ENCODE measurements around the gene HMGXB4.

Gene HMGXB4

DNA sequence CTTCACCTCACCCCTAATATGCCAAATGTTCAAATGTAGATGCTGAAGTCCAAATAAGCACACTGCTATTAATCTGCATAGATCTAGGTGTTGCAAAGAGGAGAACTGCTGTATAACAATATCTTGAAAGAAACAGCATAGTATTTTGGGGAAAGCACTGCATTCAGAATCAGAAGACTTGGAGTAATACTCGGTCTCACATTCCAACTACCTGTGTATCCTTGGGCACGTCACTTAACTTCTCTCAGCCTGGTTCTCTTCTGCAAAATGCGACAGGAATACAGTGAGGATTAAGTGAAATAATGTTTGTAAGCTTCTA, 332 bp upstream of the HMGXB4 start:
- no peak for DNase-seq (ENCODE audit: low read depth)

DNA sequence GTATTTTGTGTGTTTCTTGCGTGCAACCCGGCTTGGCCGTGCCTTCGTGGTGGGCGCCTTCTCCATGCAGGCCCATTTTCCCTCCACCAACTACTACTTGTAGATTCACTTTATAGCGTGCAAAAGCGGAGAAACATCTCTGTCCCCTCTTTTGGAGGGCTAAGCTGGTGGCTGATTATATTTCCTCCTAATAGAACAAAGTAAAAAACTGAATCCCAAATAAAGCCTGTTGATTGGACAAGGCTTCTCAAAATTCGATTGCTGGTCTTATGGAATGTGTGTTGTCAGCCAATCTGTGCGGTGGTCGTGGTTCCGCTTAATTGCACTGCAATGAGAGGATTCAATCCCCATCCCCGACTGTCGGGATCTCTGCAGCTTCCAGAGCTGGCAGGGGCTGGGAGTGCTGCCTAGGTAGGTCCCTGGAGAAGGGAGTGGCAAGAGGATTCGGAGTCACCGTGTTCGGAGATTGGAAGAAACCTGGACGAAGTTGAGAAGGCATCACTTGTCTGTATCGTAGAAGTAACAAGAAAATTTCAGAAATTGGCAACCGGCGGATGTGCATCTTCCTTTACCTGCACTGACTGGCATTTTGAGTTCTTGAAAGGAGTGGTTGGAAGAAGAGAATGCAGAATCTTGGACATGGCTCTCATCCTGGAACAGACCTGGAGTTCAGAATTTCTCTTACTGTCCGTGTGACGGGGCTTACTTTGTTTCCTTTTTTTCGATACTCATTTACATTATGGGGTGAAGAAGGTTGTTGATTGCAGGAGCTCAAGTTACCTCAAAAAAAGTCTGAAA, 1.1 kb downstream of the HMGXB4 start:
- no peak for DNase-seq (ENCODE audit: low read depth)

DNA sequence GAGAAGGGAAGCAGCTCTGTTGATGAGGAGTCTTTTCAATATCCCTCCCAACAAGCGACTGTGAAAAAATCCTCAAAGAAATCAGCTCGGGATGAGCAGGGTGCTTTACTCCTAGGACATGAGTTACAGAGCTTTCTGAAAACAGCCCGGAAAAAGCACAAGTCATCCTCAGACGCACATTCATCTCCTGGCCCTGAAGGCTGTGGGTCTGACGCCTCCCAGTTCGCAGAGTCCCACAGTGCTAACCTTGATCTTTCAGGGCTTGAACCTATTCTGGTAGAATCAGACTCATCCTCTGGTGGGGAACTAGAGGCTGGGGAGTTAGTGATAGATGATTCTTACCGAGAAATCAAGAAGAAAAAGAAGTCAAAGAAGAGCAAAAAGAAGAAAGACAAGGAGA, 7.7 kb downstream of the HMGXB4 start:
- DNase-seq (ENCODE audit: low read depth) = no peak

DNA sequence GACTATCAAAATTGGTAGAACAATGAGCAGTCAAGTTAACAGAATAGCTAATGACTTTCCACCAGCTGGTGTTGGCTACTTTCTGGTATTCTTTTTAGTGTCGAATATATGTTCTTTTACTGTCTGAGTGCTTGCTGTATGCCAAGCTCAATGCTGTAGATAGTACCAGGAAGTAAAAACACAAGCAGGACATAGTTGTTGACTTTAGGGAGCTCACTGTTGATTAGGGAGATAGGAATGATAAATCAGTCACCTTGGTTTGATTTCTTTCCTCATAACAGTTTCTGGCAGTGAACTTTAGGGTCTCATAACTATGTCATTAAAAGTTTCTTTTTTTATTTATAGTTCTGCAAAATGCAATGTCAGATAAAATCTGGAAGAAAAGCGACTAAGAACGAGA, 9.0 kb downstream of the HMGXB4 start:
- no peak for DNase-seq (ENCODE audit: low read depth)

DNA sequence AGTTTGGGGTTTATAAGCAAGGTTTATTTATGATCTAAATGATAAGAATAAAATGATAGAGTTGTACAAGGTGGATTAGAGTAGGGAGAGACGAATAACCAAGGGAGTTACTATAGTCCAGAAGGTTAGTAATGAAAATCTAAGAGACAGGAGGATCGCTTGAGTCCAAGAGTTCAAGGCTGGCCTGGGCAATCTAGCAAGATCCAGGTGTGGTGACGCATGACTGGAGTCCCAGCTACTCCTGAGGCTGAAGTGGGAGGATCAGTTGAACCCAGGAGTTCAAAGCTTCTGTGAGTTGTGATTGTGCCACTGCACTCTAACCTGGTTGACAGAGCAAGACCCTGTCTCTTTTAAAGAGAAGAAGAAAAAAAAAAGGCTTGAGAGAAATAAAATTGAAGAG, 12.3 kb downstream of the HMGXB4 start:
- no peak for DNase-seq (ENCODE audit: low read depth)

DNA sequence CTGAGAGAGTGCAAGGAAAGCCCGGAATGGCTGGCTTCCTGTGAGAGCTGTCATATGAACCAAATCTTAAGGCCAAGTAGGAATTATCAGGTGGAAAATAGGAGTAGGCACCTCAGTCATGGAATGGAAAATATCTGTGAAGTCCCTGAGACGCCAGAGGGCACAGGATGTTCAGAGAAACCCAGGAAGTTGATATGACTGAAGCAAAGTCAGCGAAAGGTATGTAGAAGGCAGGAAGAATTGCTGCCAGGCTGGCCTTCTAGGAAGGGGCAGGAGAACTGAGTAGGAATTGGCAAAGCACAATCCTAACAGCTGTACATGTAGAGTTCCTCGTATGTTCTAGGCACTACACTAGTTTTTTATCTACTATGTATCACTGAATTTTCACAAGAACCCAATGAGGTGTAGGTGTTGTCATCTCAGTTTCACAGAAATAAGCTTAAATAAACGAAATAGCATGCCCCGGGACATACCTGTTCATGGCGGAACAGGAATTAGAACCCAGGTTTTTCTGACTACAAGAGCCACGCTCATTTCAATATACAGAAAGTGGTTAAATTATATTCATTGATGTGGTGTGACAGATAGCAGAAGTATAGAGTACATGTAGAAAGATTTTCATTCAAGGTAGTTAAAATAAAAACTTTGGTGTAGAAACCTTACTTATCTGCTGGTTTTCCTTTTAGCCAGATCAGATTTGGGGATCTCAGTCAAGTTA, 17.0 kb downstream of the HMGXB4 start:
- no peak for DNase-seq (ENCODE audit: low read depth)

DNA sequence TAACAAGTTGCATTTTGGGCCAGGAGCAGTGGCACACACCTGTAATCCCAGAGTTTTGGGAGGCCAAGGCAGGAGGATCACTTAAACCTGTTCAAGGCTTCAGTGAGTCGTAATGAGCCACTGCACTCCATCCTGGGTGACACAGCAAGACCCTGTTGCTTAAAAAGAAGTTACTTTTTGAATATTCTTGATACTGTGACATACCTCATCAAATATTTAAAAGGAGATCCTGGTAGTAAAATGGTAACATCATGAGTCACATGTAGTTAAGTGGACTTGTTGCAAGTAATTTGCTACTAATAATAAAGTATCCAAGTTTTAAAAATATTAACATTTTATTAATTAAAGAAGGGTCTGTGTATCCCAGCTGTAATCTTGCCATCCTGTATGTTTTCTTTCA, 18.3 kb downstream of the HMGXB4 start:
- DNase-seq (ENCODE audit: low read depth) = no peak

DNA sequence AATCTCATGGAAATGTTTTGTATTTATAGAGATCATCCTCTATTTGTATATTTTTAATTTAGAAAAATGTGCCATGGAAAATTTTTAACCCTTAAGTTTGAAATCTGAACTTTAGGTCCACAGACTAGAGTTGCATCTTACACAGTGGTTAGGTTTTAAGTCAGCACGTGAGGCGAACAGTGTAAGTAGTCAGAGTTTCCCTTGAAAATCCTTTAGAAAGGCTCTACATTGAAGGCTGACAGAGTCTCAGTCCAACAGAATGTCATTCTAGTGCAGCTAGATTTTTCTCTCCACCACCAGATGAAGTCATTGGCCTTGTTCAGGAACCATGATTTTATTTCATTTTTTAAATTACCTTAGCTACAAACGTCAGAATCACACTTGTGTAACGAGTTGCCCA, 18.7 kb downstream of the HMGXB4 start:
- DNase-seq (ENCODE audit: low read depth) = no peak

DNA sequence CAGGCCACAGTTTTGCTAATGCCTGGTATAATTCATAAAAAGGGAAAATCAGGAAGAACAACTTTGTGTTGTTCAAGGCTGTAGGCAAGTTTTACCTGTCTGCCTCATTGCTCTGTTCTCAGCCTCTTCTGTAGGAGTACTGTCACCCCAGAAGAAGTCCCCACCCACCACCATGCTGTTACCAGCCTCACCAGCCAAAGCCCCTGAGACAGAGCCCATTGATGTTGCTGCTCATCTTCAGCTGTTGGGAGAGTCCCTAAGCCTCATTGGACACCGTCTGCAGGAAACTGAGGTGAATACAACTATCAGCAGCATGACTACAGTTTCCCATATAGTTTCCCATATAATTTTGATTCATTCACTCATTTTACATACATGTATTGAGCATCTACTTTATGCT, 30.8 kb downstream of the HMGXB4 start:
- DNase-seq (ENCODE audit: low read depth) = no peak

DNA sequence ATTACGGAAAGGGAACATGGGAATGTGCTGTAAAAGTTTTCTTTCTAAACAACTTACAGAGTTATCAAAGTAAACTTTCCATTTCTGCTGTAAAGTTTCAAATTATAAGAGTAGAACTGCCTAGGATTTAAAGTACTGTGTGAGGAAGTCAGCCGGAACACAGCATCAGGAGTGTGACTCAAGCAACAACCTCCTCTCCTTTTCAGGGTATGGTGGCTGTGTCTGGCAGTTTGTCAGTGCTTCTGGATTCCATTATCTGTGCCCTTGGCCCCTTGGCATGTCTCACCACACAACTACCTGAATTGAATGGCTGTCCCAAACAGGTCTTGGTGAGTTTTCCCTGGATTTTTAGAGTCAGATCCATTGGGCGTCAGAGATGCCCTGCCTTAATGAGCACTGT, 35.5 kb downstream of the HMGXB4 start:
- no peak for DNase-seq (ENCODE audit: low read depth)

DNA sequence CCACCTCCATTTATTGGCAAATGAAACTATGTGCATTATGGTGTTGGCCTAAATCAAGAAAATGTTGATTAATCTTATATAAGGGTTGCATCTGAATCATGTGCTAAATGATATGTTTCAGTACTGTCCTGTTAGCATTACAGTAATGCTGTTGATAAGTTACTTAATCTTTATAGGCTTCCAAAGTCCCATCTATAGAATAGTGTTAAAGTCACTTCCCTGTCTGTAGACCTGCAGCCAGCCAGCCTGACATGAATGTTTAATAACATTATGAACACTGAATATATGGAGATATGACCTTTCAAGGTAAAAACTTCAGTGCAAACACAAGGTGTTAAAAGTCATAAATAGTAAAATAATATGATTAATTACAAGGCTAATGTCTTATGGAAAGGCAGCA, 38.8 kb downstream of the HMGXB4 start:
- DNase-seq (ENCODE audit: low read depth) = no peak

DNA sequence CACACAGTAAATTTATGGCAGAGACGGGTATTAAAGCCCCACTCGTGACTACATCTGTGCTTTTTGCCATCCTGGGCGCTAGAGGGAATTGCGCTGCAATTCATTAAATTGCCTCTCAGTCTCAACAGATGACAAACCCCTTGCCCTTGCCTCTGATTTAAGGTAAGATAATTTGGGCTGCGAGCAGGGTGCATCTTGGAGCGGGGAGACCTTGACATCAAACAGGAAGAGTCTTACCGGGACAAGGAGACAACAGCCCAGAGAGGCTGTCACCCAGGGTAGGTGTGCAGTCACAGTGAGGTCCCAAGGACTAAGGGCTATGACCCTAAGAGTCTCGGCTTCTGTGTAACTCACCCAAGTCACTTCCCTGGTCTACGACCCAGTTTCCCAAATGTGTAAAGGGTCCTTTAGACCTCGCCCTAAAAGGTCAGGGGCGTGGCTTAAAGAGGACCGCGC, 42.0 kb downstream of the HMGXB4 start:
- DNase-seq (ENCODE audit: low read depth) = peak; percentile 23

DNA sequence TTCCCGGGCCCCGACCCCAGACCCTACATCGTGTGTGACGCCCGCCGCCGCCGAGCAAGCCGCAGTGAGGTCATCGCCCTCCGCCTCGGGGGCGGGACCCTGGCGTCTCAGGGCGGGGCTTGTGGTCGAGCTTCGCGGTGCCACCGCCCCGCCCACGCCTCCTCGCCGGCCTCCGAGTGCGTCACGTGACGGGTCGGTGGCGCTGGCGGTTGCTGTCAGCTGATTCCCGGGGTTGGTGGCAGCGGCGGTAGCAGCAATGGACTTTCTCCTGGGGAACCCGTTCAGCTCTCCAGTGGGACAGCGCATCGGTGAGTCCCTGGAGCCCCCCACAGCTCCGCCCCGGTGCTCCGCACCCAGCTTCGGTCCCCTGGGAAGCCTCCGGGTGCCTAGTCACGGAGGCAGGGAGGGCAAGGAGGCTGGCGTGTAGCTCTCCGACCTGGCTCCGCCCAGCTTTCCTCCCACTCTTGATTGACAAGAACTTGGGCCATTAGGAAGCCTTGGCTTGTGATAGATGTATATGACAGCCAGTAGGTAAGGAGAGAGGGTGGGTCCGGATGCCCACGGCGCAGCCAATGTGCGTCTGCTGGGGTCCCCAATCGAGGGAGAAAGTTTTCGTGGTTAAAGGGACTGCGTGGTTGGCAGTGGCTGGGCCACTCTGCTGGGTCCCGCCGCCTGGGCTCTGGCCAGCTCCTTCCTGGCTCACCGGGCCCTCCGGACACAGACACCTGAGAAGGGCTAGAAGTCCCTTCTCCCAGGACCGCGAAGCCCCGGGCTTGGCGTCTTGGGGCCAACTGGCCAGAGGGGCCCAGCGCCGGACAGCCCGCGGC, 42.6 kb downstream of the HMGXB4 start, which contains the start of gene TOM1:
TSS of gene TOM1 (plus strand) at position 222 of the 827 bp plus-strand sequence. CDS start at position 257, 35 bp downstream.
- DNase-seq (ENCODE audit: low read depth) = peak; percentile 93

DNA sequence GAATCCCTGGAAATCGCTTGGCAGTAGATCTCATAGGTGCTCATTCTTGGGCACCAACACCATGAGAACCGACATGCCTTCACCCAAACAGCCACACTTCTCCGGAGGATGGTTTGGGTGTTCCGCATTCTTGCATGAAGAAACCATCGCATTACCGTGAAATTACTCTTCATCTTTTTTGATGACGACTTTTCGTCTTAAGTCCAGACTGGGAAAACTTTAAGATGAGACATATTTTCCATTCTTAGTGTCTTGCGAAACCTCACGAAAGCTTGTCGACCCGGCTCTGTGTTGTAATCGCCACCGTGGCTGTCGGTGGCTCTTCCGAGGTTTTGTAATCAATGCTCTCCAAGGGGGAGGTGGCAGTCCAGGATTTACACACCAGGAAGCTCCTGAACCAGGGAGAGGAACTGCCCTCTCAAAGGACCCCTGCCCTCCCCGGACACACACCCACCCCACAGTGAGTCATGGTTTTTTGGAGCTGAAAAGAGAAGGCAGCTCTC, 44.1 kb downstream of the HMGXB4 start:
- no peak for DNase-seq (ENCODE audit: low read depth)

DNA sequence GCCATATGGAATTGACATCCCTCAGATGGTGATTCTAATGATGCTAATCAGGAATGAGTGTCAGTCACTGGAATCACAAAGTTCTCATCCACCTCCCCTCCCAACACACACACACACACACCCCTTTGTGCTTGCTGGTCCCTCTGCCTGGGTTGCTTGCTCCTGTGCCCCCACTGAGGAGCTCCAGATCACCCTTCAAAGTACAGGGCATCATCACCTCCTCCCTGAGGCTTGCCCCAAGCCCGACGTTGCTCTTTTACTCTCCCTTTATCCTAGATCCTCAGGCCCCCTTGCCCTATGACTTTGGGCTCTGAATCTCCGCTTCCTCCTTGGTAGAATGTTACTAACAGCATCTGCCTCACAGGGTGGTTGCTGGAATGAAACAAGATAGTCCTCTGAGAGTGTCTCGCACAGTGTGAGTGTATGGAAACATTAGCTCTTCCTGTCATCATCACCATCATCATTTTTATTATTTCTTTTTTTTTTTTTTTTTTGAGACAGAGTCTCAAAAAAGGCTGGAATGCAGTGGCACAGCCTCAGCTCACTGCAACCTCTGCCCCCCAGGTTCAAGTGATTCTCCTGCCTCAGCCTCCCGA, 45.8 kb downstream of the HMGXB4 start:
- no peak for DNase-seq (ENCODE audit: low read depth)

DNA sequence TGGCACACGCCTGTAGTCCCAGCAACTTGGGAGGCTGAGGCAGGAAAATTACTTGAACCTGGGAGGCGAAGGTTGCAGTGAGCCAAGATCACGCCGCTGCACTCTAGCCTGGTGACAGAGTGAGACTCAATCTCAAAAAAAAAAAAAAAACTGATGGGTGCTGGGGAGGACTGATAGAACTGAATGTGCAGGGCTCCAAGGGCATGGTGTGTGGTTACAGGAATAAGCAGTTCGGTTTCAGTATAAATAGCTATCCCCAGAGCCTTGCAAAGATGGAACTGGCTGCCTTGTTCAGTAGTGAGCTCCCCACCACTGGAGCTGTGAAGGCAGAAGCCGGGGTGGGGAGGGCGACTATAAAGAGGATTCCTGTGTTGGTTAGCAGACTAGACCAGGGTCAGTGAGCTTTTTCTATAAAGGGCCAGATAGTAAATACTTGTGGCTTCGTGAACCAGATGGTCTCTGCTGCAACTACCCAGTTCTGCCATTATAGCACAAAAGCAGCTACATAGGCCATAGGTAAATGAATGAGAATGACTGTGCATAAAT, 48.3 kb downstream of the HMGXB4 start:
- no peak for DNase-seq (ENCODE audit: low read depth)

DNA sequence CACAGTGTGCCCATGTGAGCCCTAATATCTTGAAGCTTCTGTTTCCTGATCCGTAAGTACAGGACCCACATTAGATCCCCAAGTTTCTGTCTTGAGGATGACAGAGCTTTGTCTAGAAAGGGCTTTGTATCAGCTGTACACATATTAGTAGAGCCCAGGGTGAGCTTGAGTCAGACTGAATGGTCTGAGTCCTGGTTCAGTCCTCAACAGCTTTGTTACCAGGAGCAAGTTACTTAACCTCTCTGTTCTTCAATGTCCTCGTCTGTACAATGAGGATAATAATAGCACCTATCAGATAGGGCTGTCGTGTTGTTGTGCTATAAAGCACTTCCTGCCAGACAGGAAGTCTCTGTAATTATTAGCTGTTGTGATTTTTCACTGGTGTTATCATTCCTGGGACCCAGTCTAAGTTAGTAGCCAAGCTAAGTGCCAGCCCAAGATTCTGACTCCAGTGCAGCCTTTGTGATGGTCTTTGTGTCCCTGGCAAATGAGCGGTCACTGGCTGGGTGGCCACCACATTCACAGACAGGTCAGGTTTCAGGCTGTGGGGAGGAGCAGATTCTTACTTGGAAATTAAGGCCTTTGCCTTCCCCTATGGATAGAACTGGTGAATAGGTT, 49.2 kb downstream of the HMGXB4 start:
- DNase-seq (ENCODE audit: low read depth) = no peak

DNA sequence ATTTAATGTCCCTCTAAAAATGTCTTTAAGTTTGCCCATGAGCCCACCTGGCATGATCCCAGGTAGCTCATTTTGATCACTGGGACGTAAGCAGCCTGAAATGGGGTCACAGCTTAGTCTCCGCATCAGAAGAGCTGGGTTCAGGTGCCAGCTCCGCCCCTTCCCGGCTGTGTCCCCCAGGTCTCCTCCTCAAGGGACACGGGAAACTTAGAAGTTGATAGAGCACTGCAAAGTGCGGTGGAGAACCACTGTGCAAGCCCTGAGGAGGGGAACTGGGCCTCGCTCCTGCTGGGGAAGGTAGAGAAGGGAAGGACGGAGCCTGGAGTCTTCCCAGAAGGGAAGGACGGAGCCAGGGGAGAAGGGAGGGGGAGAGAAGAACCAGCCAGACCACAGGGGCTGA, 50.1 kb downstream of the HMGXB4 start:
- DNase-seq (ENCODE audit: low read depth) = no peak

DNA sequence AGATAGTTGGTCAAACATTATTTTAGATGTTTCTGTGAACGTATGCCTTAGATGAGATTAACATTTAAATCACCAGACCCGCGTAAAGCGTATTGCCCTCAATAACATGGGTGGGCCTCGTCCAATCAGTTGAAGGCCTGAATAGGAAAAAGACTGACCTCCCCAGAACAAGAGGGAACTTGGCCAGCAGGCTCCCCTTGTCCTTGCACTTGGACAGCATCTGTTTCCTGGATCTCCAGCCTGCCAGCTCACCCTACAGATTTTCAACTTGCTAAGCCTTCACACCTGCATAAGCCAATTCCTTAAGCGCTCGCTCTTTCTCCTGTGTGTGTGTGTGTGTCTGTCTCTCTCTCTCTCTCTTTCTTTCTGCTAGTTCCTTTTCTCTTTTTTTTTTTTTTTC, 50.6 kb downstream of the HMGXB4 start:
- no peak for DNase-seq (ENCODE audit: low read depth)

DNA sequence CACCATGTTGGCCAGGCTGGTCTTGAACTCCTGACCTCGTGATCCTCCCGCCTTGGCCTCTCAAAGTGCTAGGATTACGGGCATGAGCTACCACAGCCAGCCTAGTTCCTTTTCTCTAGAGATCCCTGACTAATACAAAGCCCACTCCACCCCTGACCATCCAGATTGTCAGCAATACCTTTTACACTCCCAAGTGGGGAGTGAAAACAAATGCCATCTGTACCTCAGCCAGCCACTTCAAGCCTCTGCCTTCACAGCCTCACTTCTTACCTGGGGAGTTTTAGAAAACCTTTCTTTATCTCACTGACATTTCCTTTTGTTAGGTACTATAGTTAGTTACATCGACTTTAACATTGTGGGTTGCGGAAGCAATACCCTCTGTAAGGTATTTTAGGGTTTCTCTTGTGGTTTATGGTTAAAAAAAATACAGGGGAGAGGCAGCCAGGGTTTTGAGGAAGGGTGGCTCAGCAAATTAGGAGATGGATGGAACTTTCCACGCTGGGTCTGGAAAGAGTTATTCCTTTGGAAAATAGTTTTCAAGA, 51.3 kb downstream of the HMGXB4 start:
- DNase-seq (ENCODE audit: low read depth) = no peak

Measured in stimulated activated CD8-positive, alpha-beta memory T cell treated with anti-CD3 and anti-CD28 coated beads, Interleukin-12 subunit alpha, Interleukin-12 subunit beta, amount 100 ng/mL, for 1 hour (primary cell).